Neural progenitor cell (in vitro differentiated cells): Measurements from ENCODE around the gene LYRM4. TPM values are rescaled to one million over a fixed set of nuclear protein-coding genes. Genes with fewer than 3 reads are reported as not detected.

Source experiments
- DNase-seq: peaks from one replicate; pipeline ENCODE4 v3.0.0-alpha.2; 2016; ENCODE audit warnings: low spot score
- H2AFZ ChIP-seq: fragments of 200-600 bp; sonication (generic); replicated peaks from 2 replicates; pipeline ENCODE4 v1.6.1; 2016; ENCODE audit warnings: antibody characterized with exemption
- H3F3A ChIP-seq: fragments of 200-600 bp; sonication (generic); 2 replicates; pipeline ENCODE4 v1.6.1; 2016; ENCODE audit warnings: antibody characterized with exemption, low read depth
- H3K27ac ChIP-seq: fragments of 200-600 bp; sonication (generic); 2 replicates; pipeline ENCODE4 v1.5.1; 2016; ENCODE audit warnings: mild to moderate bottlenecking
- H3K27me3 ChIP-seq: fragments of 200-600 bp; sonication (generic); 2 replicates; pipeline ENCODE4 v1.6.1; 2016; ENCODE audit warnings: mild to moderate bottlenecking, moderate library complexity
- H3K36me3 ChIP-seq: fragments of 200-600 bp; sonication (generic); 2 replicates; pipeline ENCODE4 v1.5.1; 2016
- H3K4me1 ChIP-seq: fragments of 200-600 bp; sonication (generic); 2 replicates; pipeline ENCODE4 v1.6.1; 2016; ENCODE audit warnings: mixed run types
- H3K4me2 ChIP-seq: fragments of 200-600 bp; sonication (generic); 2 replicates; pipeline ENCODE4 v1.6.1; 2016
- H3K4me3 ChIP-seq: fragments of 200-600 bp; sonication (generic); 2 replicates; pipeline ENCODE4 v1.5.1; 2016
- H3K79me2 ChIP-seq: fragments of 200-600 bp; sonication (generic); 2 replicates; pipeline ENCODE4 v1.6.1; 2016; ENCODE audit warnings: low read depth
- H3K9ac ChIP-seq: fragments of 200-600 bp; sonication (generic); 2 replicates; pipeline ENCODE4 v1.6.1; 2016
- H3K9me3 ChIP-seq: fragments of 200-600 bp; sonication (generic); 2 replicates; pipeline ENCODE4 v1.5.1; 2016; ENCODE audit warnings: low read depth
- H4K20me1 ChIP-seq: fragments of 200-600 bp; sonication (generic); 2 replicates; pipeline ENCODE4 v1.6.1; 2016; ENCODE audit warnings: low read depth
- H3K27ac Mint-ChIP-seq: 3 replicates; pipeline ENCODE4 v1.8.0; 2021; ENCODE audit warnings: mixed read lengths
- H3K27me3 Mint-ChIP-seq: 2 replicates; pipeline ENCODE4 v1.8.0; 2022; ENCODE audit warnings: low read depth, mild to moderate bottlenecking, inconsistent platforms, moderate library complexity, mixed read lengths; ENCODE audit not compliant: insufficient read depth
- H3K36me3 Mint-ChIP-seq: 3 replicates; pipeline ENCODE4 v1.8.0; 2021; ENCODE audit warnings: mixed read lengths
- H3K4me1 Mint-ChIP-seq: 3 replicates; pipeline ENCODE4 v1.8.0; 2021; ENCODE audit warnings: mixed read lengths
- H3K4me3 Mint-ChIP-seq: 3 replicates; pipeline ENCODE4 v1.8.0; 2021; ENCODE audit warnings: mild to moderate bottlenecking, moderate library complexity, mixed read lengths
- H3K9me3 Mint-ChIP-seq: 3 replicates; pipeline ENCODE4 v1.8.0; 2020; ENCODE audit warnings: mixed read lengths
- CTCF ChIP-seq: fragments of 200-600 bp; sonication (generic); IDR thresholded peaks from 2 replicates; pipeline ENCODE4 v1.5.1; 2017; ENCODE audit warnings: antibody characterized with exemption, mild to moderate bottlenecking
- EZH2 ChIP-seq: fragments of 200-600 bp; sonication (generic); IDR thresholded peaks from 2 replicates; pipeline ENCODE4 v1.6.1; 2017; ENCODE audit warnings: antibody characterized with exemption, mild to moderate bottlenecking, moderate library complexity
- EZH2phosphoT487 ChIP-seq: fragments of 200-600 bp; sonication (generic); IDR thresholded peaks from 2 replicates; pipeline ENCODE4 v1.6.1; 2017; ENCODE audit warnings: antibody characterized with exemption
- total RNA-seq: library from RNA; depleted of rRNA; stranded (reverse); fragments of >200 nt; gene quantifications from 2 replicates; pipeline ENCODE4 v1.2.3, GENCODE V29; 2015; ENCODE audit warnings: low replicate concordance

The LYRM4 gene
- total RNA-seq, 1 donor from 2014 or later = 23.9 TPM

- peaks cover 13% of the 10 kb centered on the region for H3K79me2 ChIP-seq
- peaks cover 10% of the 10 kb centered on the region for H3K4me1 Mint-ChIP-seq
- H3K4me3 ChIP-seq = no peak overlapping the region
- no peak for DNase-seq
- H4K20me1 ChIP-seq = no peaks in the 10 kb centered on the region
- TF ChIP-seq EZH2phosphoT487 (no peak), EZH2 (no peak), CTCF (no peak)
- H3F3A ChIP-seq = peaks cover 8% of the 10 kb centered on the region
- no peak overlapping the region for H2AFZ ChIP-seq
- H3K9me3 Mint-ChIP-seq = no peaks in the 10 kb centered on the region
- no peaks in the 10 kb centered on the region for H3K27me3 ChIP-seq
- H3K9ac ChIP-seq = no peak overlapping the region
- peaks cover 2% of the 10 kb centered on the region for H3K36me3 Mint-ChIP-seq
- H3K4me2 ChIP-seq = no peak overlapping the region
- no peaks in the 10 kb centered on the region for H3K9me3 ChIP-seq
- no peak overlapping the region for H3K4me3 Mint-ChIP-seq
- H3K27ac Mint-ChIP-seq = no peak overlapping the region
- H3K36me3 ChIP-seq = no peaks in the 10 kb centered on the region
- peaks cover 2% of the 10 kb centered on the region for H3K27me3 Mint-ChIP-seq
- no peak overlapping the region for H3K27ac ChIP-seq
- H3K4me1 ChIP-seq = peaks cover 10% of the 10 kb centered on the region
These were observed 16.8 kb upstream of the LYRM4 start for GRCh38 chr6:5277589-5277988.

GRCh38 chr6:5276581-5276980 lies 15.8 kb upstream of the LYRM4 start:
- H2AFZ ChIP-seq = no peak overlapping the region
- no peaks in the 10 kb centered on the region for H3K36me3 ChIP-seq
- no peaks in the 10 kb centered on the region for H4K20me1 ChIP-seq
- Mint-ChIP-seq H3K36me3 (peaks cover 3% of the 10 kb centered on the region), H3K27ac (no peak overlapping the region), H3K9me3 (no peaks in the 10 kb centered on the region), H3K4me1 (peaks cover 6% of the 10 kb centered on the region), H3K27me3 (peaks cover 2% of the 10 kb centered on the region), H3K4me3 (no peak overlapping the region)
- peak; percentile 31 for DNase-seq
- peaks cover 9% of the 10 kb centered on the region for H3K79me2 ChIP-seq
- no peaks in the 10 kb centered on the region for H3K27me3 ChIP-seq
- H3K4me2 ChIP-seq = no peak overlapping the region
- H3K4me1 ChIP-seq = peaks cover 10% of the 10 kb centered on the region
- no peak overlapping the region for H3K27ac ChIP-seq
- peaks cover 8% of the 10 kb centered on the region for H3F3A ChIP-seq
- no peaks in the 10 kb centered on the region for H3K9me3 ChIP-seq
- TF ChIP-seq EZH2phosphoT487 = no peak
- no peak overlapping the region for H3K4me3 ChIP-seq
- no peak overlapping the region for H3K9ac ChIP-seq

- no peak overlapping the region for H3K4me3 ChIP-seq
- Mint-ChIP-seq H3K4me1 (peaks cover 6% of the 10 kb centered on the region), H3K36me3 (peaks cover 3% of the 10 kb centered on the region), H3K27me3 (no peaks in the 10 kb centered on the region), H3K9me3 (no peaks in the 10 kb centered on the region), H3K27ac (no peak overlapping the region), H3K4me3 (no peak overlapping the region)
- TF ChIP-seq CTCF (no peak), EZH2 (no peak), EZH2phosphoT487 (no peak)
- H3K27ac ChIP-seq = no peak overlapping the region
- H3K36me3 ChIP-seq = no peaks in the 10 kb centered on the region
- H4K20me1 ChIP-seq = no peaks in the 10 kb centered on the region
- peaks cover 9% of the 10 kb centered on the region for H3K79me2 ChIP-seq
- no peaks in the 10 kb centered on the region for H3K27me3 ChIP-seq
- H3K9ac ChIP-seq = no peak overlapping the region
- DNase-seq = no peak
- no peak overlapping the region for H3K4me2 ChIP-seq
- H3K9me3 ChIP-seq = no peaks in the 10 kb centered on the region
- H2AFZ ChIP-seq = no peak overlapping the region
- H3K4me1 ChIP-seq = peaks cover 10% of the 10 kb centered on the region
- H3F3A ChIP-seq = peaks cover 8% of the 10 kb centered on the region
These were observed 14.7 kb upstream of the LYRM4 start for GRCh38 chr6:5275497-5275896.

DNA sequence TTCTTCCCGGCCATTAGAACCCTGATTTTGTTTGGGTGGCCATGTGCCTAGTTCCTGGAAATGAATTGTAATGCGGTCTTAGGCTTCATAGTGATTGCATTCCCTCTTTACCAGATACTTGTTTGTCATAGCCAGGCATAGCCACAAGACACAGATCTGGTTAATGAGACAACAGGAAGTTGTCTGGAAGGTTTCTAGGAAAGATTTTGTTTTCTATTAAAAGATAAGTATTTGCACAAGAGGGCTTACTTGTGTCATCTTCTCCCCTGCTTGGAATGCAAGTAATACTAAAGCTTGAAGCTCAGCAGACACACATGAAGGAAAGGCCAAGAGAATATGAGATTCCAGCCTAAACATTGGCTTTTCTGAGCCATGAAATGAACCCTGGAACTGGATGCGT lies 13.5 kb upstream of the LYRM4 start:
- H3K9ac ChIP-seq = no peak overlapping the region
- Mint-ChIP-seq H3K36me3 (peaks cover 3% of the 10 kb centered on the region), H3K4me3 (no peak overlapping the region), H3K27me3 (no peaks in the 10 kb centered on the region), H3K9me3 (no peaks in the 10 kb centered on the region), H3K27ac (no peak overlapping the region), H3K4me1 (peaks cover 6% of the 10 kb centered on the region)
- H2AFZ ChIP-seq = no peak overlapping the region
- H3K27me3 ChIP-seq = no peaks in the 10 kb centered on the region
- no peaks in the 10 kb centered on the region for H3K36me3 ChIP-seq
- peaks cover 10% of the 10 kb centered on the region for H3K4me1 ChIP-seq
- H3K4me3 ChIP-seq = no peak overlapping the region
- no peaks in the 10 kb centered on the region for H4K20me1 ChIP-seq
- no peak overlapping the region for H3K4me2 ChIP-seq
- no peak for TF ChIP-seq CTCF
- TF ChIP-seq EZH2 = no peak
- no peak for TF ChIP-seq EZH2phosphoT487
- no peak overlapping the region for H3K27ac ChIP-seq
- DNase-seq = no peak
- H3K79me2 ChIP-seq = peaks cover 9% of the 10 kb centered on the region
- no peaks in the 10 kb centered on the region for H3K9me3 ChIP-seq
- H3F3A ChIP-seq = peaks cover 8% of the 10 kb centered on the region
